NCI-H1417 (cell line): ENCODE results near the gene ALK.

Experiments
- DNase-seq, 3 experiments: peaks; one replicate each; lab custom pipeline; 2025; lab: John Stamatoyannopoulos, UW

The ALK gene

DNA sequence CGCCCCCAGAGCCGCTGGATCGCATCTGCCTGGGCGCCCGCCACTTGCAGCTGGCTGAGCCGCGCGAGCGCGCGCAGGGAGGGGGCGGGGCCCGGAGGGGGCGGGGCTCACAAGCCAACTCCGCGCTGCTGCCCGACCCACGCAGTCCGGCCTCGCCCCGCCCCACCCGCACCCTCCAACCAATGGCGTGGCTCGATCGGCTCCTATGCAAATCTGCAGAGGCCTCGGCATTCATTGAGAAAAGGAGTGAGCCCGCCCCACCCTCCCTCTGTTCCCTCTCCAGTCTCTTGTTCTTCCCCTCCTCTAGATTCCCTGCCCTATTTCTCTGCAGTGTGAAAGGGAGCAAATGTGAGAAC, at the start of gene ALK:
TSS of gene ALK (minus strand) at position 27 of the 356 bp plus-strand sequence. CDS start 927 bp downstream, outside the sequence.
- peak; percentile 97 to 98 (median 97) for DNase-seq

- DNase-seq = no peak
Observed at GRCh38 chr2:29966266-29966665, 44.9 kb upstream of the ALK start.

GRCh38 chr2:29963972-29964570, 42.7 kb upstream of the ALK start:
- no peak for DNase-seq

DNA sequence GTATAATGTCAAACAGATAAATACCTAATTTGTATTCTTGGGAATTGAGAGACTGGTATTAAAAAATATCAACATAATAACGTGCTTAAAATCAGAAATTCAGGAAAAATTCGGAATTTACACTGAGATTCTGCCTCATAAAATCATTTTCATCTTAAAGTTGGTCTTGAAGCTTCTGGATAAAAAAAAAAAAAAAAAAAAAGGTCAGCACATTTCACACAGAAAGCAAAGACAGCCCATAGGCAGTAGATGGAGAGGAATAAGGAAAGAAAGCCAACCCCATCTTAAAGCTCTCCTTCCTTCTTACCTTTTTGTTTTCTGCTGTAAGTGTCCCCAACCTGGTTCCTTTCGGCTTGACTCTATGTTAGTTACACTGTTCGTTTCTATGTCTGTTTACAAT, 41.5 kb upstream of the ALK start:
- DNase-seq = no peak

GRCh38 chr2:29954316-29954715, 32.9 kb upstream of the ALK start:
- DNase-seq = no peak

- no peak for DNase-seq
Observed at GRCh38 chr2:29952973-29953372, 31.6 kb upstream of the ALK start.

- no peak for DNase-seq
Observed at GRCh38 chr2:29951576-29951975, 30.2 kb upstream of the ALK start.

GRCh38 chr2:29950481-29950880, 29.1 kb upstream of the ALK start:
- no peak for DNase-seq

DNA sequence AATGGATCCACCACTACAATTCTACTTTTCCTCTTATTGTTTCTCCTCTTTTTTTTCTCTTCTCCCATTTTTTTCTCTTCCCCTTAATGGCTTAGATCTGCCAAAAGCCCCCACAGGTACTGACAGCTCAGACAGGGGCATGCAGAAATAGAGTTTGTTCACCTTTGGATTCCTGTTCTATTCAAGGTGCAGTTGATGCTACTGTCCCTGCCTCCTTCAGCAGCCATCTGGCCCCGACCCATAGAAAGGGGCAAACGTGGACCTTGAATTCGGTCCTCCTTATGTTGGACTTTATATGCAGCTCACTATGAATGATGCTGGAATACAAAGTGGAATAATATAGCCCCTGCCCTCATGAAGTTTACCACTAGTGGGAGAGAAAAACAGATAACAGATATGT, 27.7 kb upstream of the ALK start:
- DNase-seq = no peak

- DNase-seq = no peak
Observed at GRCh38 chr2:29946505-29946904, 25.1 kb upstream of the ALK start.

DNA sequence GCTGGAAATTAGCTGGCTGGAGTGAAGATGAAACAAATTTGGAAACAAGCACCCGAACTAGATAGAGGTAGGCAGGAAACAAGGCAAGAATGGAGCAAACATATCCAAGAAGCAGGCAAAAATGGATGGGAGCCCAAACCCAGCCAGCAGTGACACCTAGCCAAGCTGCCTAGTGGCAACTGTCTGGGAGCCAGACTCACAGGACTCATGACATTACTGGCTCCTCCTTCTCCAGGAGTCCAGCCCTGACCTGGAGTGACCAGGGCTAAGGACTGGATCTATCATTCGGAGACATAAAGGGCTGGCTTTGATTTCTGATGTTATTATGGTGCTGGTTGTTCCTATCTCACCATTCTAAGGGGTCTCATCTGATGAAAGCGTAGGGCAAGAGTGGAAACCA, 21.3 kb upstream of the ALK start:
- DNase-seq = no peak

DNA sequence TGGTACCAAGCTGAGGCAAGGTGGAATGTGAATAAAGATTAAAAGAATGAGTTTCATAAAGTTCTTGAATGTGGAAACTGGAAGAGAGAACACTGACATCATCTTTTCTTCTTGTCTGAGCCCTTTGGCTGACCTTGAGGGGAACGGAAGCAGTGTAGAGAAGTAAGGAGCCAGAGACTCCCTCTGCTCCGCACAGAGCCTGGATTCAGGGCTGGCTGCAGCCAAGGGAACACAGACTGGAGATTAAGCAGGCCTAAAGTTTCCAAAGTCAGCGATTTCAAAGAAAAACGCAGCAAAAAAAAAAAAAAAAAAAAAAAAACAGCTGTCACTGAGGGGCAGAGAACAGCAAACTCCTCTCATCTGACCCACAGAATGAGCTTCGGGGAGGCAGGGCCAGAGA, 19.3 kb upstream of the ALK start:
- DNase-seq = no peak

GRCh38 chr2:29936020-29936419, 14.6 kb upstream of the ALK start:
- DNase-seq = no peak

GRCh38 chr2:29931818-29932217, 10.4 kb upstream of the ALK start:
- DNase-seq = no peak

- peak; percentile 70 to 89 (median 82) for DNase-seq
Observed at GRCh38 chr2:29923110-29923721, 1.8 kb upstream of the ALK start.

DNA sequence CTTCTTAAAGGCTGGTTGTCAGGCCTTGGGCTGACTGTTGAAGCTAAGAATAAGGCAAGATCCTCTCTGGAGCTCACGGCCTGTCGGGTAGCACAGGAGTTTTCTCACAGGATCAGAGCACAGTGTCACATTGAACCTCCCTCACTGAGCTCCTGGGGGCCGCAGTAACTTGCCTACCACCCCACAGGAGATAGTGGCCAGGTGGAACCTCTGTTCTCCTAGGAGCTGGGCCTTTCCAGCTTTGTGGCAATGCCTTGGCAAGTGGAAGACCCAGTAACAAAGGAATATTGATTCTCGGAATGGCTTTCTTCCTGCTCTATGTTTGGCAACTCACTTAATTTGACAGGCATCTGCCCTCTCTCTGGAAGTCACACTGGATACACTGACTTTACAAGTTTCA, 1.2 kb upstream of the ALK start:
- DNase-seq = no peak

DNA sequence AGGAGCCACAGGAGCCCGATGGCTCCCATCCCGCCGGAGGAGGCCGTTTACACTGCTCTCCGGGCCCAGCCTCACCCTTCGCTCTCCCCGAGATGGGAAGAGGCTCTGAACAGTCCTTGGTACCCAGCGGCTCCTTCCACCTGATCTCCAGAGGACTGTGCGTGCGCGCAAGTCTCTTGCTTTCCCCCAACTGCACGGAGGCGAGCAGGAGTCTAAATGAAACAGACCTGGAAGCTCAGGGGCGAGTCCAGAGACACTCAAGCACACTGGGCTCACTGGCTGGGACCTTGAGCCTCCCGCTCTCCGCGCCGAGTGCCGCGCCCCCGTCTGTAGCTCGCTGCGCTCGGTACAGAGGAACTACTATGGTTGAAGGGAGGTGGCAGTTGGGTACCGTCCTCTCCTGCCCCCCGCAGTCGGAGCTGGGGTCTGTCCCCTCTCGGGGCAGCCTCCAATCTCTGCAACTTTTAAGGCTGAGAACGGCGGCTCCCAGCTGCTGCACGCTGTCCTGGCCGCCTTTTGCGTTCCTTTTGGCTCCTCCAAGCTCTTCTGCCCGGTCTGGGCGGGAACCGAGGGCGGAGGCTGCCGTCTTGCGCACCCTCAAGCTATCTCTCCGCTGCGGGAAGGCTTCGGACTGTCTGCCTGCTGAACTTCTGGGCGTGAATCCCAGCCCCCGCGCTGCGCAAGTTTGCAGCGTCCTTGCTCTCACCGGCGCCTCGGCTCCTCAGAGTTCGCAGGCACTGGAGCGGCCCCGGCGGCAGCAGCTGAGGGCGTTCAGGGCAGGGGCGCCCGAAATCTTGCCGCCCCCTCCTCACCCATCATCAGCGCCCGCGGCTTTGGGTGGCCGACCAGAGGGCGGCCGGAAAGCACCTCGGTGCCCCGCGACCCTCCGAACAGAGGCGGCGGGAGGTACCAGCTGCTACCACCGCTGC, 491 bp downstream of the ALK start:
- DNase-seq = peak; percentile 45 to 86 (median 72)

- peak in 2 of 3 experiments; percentile 30 to 66 for DNase-seq
Observed at GRCh38 chr2:29920130-29920577, 1.2 kb downstream of the ALK start.

DNA sequence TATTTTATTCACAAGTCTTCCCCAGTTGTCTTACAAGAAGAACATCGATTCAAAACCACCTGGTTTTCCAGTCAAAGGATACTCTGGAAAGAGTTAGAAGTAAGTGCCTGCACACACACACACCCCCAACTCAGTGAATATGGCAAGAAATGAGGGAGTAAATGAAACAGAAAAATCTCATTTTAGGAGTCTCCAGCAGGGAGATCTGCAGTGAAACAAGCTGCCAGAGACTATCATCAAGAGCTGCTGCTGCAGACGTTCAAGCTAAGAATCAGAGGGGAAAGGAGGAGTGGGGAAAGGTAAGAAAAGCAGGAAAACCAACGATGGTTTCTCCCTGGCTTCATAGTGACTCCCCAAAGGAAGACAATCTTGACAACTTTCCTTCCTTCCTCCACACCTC, 2.4 kb downstream of the ALK start:
- no peak for DNase-seq

DNA sequence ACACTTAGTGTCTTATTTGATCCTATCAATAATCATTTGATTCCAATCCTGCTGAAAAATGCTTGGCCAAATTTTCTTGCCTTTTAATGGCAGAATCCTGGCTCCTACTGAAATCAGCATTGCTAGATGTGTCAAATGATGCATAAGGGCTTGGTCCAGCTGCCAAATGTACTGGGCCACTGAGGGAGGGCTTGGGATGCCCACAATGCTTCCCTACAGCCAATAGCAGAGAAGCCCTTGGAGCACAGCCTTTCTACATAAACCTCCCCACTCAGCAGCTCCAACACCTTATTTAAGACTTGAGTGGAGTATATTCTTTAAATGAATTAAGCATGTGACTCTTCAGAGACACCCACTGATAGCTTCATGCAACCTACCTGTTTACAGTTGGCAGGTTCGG, 3.6 kb downstream of the ALK start:
- DNase-seq = no peak

DNA sequence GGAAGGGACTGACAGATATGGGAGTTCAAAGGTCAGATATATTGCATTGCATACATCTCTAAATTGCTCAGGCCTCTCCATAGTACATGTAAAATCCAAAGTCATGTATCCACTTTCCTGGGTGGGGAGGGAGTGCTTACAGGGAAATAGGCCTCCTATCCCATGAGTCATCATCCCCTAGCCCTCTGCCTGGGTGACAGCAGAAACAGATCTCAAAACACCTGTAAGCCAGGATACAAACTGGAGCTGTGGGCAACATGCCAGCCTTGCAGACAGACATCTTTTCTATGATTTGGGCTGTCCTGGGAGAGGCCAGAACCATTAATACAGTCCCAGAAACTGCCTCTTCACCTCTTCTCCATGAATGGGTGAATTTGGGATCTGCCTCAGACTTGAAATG, 4.8 kb downstream of the ALK start:
- DNase-seq = no peak

GRCh38 chr2:29910960-29911359, 10.4 kb downstream of the ALK start:
- no peak for DNase-seq

GRCh38 chr2:29910465-29910864, 10.9 kb downstream of the ALK start:
- no peak for DNase-seq
